22Rv1 (cell line): ENCODE measurements around the gene PITPNM1.

ENCODE experiments used
- CTCF ChIP-seq: fragments of 450-650 bp; IDR thresholded peaks from 2 replicates; pipeline ENCODE4 v1.5.1; 2017; ENCODE audit warnings: mild to moderate bottlenecking
- ZFX ChIP-seq: fragments of 450-650 bp; IDR thresholded peaks from 2 replicates; pipeline ENCODE4 v1.6.1; 2017; ENCODE audit warnings: antibody characterized with exemption, borderline replicate concordance

GRCh38 chr11:67493548-67494370 lies 11.4 kb downstream of the PITPNM1 start:
- TF ChIP-seq CTCF (no peak), ZFX (no peak)
